ENCODE results near the gene OR51M1.

DNA sequence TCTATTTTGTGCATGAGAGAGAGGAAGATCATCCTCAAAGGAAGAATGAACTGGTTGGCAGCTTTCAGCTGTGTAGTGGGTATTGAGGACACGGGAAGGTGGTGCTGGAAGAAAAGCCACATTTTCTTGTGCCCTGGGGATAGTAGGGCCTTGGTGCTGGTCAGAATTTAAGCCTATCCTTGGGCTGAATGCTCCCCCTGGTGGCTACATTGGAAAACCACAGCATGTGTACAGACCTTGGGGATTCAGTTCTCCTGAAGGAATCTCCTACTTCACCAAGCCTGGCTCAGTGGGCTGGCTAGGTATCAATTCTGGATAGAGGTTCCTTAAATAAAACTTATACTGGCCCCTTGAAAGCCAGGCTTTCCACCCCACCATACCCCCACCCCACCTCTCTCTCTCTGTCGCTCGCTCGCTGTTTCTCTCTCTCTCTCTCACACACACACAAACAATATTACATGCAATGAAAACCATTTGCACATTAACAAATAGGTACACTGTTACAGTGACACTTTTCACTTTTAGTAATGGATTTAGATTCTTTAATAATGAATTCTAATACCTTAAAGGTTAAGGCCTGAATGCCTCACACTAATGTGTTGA is 2.8 kb upstream of the OR51M1 start:
- TF ChIP-seq, protein P1, sequence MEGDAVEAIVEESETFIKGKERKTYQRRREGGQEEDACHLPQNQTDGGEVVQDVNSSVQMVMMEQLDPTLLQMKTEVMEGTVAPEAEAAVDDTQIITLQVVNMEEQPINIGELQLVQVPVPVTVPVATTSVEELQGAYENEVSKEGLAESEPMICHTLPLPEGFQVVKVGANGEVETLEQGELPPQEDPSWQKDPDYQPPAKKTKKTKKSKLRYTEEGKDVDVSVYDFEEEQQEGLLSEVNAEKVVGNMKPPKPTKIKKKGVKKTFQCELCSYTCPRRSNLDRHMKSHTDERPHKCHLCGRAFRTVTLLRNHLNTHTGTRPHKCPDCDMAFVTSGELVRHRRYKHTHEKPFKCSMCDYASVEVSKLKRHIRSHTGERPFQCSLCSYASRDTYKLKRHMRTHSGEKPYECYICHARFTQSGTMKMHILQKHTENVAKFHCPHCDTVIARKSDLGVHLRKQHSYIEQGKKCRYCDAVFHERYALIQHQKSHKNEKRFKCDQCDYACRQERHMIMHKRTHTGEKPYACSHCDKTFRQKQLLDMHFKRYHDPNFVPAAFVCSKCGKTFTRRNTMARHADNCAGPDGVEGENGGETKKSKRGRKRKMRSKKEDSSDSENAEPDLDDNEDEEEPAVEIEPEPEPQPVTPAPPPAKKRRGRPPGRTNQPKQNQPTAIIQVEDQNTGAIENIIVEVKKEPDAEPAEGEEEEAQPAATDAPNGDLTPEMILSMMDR (IDR thresholded peaks at IDR 0.05) = peak; percentile 88
- no peak for TF ChIP-seq SIN3A (IDR thresholded peaks at IDR 0.05; ENCODE audit: borderline replicate concordance, insufficient read depth, low read depth, low read length)
- no peak for TF ChIP-seq POLR2AphosphoS5 (IDR thresholded peaks at IDR 0.05; ENCODE audit: low read depth, low read length)
- TF ChIP-seq, protein P2, sequence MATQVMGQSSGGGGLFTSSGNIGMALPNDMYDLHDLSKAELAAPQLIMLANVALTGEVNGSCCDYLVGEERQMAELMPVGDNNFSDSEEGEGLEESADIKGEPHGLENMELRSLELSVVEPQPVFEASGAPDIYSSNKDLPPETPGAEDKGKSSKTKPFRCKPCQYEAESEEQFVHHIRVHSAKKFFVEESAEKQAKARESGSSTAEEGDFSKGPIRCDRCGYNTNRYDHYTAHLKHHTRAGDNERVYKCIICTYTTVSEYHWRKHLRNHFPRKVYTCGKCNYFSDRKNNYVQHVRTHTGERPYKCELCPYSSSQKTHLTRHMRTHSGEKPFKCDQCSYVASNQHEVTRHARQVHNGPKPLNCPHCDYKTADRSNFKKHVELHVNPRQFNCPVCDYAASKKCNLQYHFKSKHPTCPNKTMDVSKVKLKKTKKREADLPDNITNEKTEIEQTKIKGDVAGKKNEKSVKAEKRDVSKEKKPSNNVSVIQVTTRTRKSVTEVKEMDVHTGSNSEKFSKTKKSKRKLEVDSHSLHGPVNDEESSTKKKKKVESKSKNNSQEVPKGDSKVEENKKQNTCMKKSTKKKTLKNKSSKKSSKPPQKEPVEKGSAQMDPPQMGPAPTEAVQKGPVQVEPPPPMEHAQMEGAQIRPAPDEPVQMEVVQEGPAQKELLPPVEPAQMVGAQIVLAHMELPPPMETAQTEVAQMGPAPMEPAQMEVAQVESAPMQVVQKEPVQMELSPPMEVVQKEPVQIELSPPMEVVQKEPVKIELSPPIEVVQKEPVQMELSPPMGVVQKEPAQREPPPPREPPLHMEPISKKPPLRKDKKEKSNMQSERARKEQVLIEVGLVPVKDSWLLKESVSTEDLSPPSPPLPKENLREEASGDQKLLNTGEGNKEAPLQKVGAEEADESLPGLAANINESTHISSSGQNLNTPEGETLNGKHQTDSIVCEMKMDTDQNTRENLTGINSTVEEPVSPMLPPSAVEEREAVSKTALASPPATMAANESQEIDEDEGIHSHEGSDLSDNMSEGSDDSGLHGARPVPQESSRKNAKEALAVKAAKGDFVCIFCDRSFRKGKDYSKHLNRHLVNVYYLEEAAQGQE (IDR thresholded peaks at IDR 0.05; ENCODE audit: insufficient read depth in 1 of 2, low read depth in 2 of 2, low read length in 1 of 2) = no peak
- no peak for TF ChIP-seq TCF7L2 (IDR thresholded peaks at IDR 0.05; ENCODE audit: low read depth, low read length)

Measured in Panc1 (cell line).